ENCODE data around the gene TM9SF1. TPM values are rescaled to one million over a fixed set of nuclear protein-coding genes. Genes with fewer than 3 reads are reported as not detected.

The TM9SF1 gene
- total RNA-seq, 1 donor from 2014 or later, result 52.0 TPM

GRCh38 chr14:24156840-24157239 lies 38.4 kb downstream of the TM9SF1 start:
- Histone ChIP-seq H3K36me3 (peaks cover 76% of the 10 kb centered on the region), H3K4me3 (no peak overlapping the region), H3K27me3 (no peaks in the 10 kb centered on the region), H3K9me3 (no peaks in the 10 kb centered on the region), H3K4me1 (peaks cover 6% of the 10 kb centered on the region), H3K27ac (no peak overlapping the region)
- DNase-seq (no peak), ATAC-seq (no peak)
- TF ChIP-seq, protein P1, sequence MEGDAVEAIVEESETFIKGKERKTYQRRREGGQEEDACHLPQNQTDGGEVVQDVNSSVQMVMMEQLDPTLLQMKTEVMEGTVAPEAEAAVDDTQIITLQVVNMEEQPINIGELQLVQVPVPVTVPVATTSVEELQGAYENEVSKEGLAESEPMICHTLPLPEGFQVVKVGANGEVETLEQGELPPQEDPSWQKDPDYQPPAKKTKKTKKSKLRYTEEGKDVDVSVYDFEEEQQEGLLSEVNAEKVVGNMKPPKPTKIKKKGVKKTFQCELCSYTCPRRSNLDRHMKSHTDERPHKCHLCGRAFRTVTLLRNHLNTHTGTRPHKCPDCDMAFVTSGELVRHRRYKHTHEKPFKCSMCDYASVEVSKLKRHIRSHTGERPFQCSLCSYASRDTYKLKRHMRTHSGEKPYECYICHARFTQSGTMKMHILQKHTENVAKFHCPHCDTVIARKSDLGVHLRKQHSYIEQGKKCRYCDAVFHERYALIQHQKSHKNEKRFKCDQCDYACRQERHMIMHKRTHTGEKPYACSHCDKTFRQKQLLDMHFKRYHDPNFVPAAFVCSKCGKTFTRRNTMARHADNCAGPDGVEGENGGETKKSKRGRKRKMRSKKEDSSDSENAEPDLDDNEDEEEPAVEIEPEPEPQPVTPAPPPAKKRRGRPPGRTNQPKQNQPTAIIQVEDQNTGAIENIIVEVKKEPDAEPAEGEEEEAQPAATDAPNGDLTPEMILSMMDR (IDR thresholded peaks at IDR 0.05), result no peak
- intact Hi-C loops (cut with DNase I), result no loop called here

DNA sequence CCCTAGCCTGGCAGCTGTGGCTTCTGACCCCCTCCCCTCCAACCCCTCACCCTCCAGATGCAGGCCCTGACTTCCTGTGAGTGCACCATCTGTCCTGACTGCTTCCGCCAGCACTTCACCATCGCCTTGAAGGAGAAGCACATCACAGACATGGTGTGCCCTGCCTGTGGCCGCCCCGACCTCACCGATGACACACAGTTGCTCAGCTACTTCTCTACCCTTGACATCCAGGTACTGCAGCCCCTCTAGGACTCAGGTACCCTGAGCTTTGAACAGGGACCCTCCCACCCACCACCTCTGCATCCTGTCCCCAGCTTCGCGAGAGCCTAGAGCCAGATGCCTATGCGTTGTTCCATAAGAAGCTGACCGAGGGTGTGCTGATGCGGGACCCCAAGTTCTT lies 40.1 kb downstream of the TM9SF1 start:
- H3K27ac ChIP-seq, result no peak overlapping the region
- no peaks in the 10 kb centered on the region for H3K4me1 ChIP-seq
- H3K9me3 ChIP-seq, result no peaks in the 10 kb centered on the region
- H3K27me3 ChIP-seq, result no peaks in the 10 kb centered on the region
- no peak overlapping the region for H3K4me3 ChIP-seq
- H3K36me3 ChIP-seq, result peaks cover 86% of the 10 kb centered on the region
- ATAC-seq, result no peak
- DNase-seq, result no peak
- TF ChIP-seq, protein P1 (IDR thresholded peaks at IDR 0.05), result no peak
- intact Hi-C loops (cut with DNase I), result no loop called here

DNA sequence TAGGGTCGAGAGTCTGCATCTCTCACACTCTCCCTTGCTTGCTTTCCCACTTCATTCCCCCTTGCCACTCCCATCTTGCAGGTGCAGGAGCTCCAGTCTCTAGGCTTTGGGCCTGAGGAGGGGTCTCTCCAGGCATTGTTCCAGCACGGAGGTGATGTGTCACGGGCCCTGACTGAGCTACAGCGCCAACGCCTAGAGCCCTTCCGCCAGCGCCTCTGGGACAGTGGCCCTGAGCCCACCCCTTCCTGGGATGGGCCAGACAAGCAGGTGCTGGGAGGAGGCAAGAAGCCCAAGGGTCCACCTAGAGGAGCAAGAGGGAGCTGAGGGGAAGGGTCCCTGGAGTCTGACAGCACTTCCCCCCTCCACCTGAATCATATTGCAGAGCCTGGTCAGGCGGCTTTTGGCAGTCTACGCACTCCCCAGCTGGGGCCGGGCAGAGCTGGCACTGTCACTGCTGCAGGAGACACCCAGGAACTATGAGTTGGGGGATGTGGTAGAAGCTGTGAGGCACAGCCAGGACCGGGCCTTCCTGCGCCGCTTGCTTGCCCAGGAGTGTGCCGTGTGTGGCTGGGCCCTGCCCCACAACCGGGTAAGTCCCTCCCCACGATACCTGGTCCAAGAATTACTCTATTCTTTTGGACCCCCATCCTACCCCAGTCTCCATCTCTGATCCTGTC lies 43.7 kb downstream of the TM9SF1 start:
- no peaks in the 10 kb centered on the region for H3K27me3 ChIP-seq
- no peak for DNase-seq
- intact Hi-C loops (cut with DNase I), result no loop called here
- no peak overlapping the region for H3K4me3 ChIP-seq
- peaks cover 79% of the 10 kb centered on the region for H3K36me3 ChIP-seq
- peaks cover 13% of the 10 kb centered on the region for H3K4me1 ChIP-seq
- TF ChIP-seq, protein P1 (IDR thresholded peaks at IDR 0.05), result no peak
- no peaks in the 10 kb centered on the region for H3K9me3 ChIP-seq
- no peak for ATAC-seq
- no peak overlapping the region for H3K27ac ChIP-seq

DNA sequence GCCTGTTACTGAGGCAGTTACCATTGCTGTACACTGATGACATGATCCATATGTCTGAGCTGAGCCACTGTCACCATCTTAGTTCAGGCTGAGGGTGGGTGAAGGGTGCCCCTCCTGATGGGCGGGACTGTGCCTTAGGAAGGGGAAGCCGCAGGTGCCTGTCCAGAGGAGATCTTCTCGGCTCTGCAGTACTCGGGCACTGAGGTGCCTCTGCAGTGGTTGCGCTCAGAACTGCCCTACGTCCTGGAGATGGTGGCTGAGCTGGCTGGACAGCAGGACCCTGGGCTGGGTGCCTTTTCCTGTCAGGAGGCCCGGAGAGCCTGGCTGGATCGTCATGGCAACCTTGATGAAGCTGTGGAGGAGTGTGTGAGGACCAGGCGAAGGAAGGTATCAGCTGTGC lies 44.2 kb downstream of the TM9SF1 start:
- TF ChIP-seq, protein P1 (IDR thresholded peaks at IDR 0.05), result no peak
- Histone ChIP-seq H3K4me3 (no peak overlapping the region), H3K27me3 (no peaks in the 10 kb centered on the region), H3K27ac (no peak overlapping the region), H3K9me3 (no peaks in the 10 kb centered on the region), H3K36me3 (peaks cover 73% of the 10 kb centered on the region), H3K4me1 (peaks cover 14% of the 10 kb centered on the region)
- DNase-seq, result no peak
- ATAC-seq, result no peak
- intact Hi-C loops (cut with DNase I), result no loop called here

DNA sequence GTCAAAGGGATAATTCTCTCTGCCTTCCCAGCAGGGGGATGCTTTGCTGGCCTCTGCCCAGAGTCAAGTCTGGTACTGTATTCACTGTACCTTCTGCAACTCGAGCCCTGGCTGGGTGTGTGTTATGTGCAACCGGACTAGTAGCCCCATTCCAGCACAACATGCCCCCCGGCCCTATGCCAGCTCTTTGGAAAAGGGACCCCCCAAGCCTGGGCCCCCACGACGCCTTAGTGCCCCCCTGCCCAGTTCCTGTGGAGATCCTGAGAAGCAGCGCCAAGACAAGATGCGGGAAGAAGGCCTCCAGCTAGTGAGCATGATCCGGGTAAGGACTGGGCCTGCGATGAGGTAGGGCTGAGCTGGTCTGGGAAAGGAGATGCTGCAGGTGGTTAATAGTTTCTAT lies 44.7 kb downstream of the TM9SF1 start:
- Histone ChIP-seq H3K4me1 (peaks cover 18% of the 10 kb centered on the region), H3K27me3 (no peaks in the 10 kb centered on the region), H3K36me3 (peaks cover 69% of the 10 kb centered on the region), H3K27ac (no peak overlapping the region), H3K9me3 (no peaks in the 10 kb centered on the region), H3K4me3 (no peak overlapping the region)
- ATAC-seq, result no peak
- TF ChIP-seq, protein P1 (IDR thresholded peaks at IDR 0.05), result no peak
- intact Hi-C loops (cut with DNase I), result no loop called here
- DNase-seq, result no peak

- H3K4me3 ChIP-seq, result no peak overlapping the region
- intact Hi-C loops (cut with DNase I), result no loop called here
- H3K36me3 ChIP-seq, result peaks cover 64% of the 10 kb centered on the region
Measured at GRCh38 chr14:24150061-24150460, 45.2 kb downstream of the TM9SF1 start.

More at GRCh38 chr14:24150061-24150460, 45.2 kb downstream of the TM9SF1 start:
- no peaks in the 10 kb centered on the region for H3K9me3 ChIP-seq
- no peak for ATAC-seq
- TF ChIP-seq, protein P1 (IDR thresholded peaks at IDR 0.05), result no peak
- DNase-seq, result no peak
- no peak overlapping the region for H3K27ac ChIP-seq
- peaks cover 22% of the 10 kb centered on the region for H3K4me1 ChIP-seq
- no peaks in the 10 kb centered on the region for H3K27me3 ChIP-seq
